NB4 (cell line): Measurements from ENCODE around the gene PHB1.

ENCODE experiments used
- DNase-seq: peaks from one replicate; pipeline ENCODE4 v3.0.0; 2010; ENCODE audit warnings: low read depth
- H3K4me3 ChIP-seq: one replicate; pipeline ENCODE4 v1.5.1; 2011; ENCODE audit warnings: mild to moderate bottlenecking, low read depth, low read length, moderate library complexity
- MYC ChIP-seq: IDR thresholded peaks from 2 replicates; pipeline ENCODE4 v1.6.1; 2011; ENCODE audit warnings: low read depth, low read length
- POLR2A ChIP-seq: IDR thresholded peaks from 2 replicates; pipeline ENCODE4 v1.6.1; 2011; ENCODE audit warnings: mild to moderate bottlenecking; ENCODE audit not compliant: insufficient read length; ENCODE audit errors: extremely low read depth
- TF ChIP-seq, protein P1 (sequence below): IDR thresholded peaks from one replicate; pipeline ENCODE4 v1.5.1; 2012; ENCODE audit warnings: low read depth, low read length
- TF ChIP-seq, protein P2 (sequence below): IDR thresholded peaks from 2 replicates; pipeline ENCODE4 v1.6.1; 2011; ENCODE audit warnings: low read depth, low read length

The PHB1 gene

DNA sequence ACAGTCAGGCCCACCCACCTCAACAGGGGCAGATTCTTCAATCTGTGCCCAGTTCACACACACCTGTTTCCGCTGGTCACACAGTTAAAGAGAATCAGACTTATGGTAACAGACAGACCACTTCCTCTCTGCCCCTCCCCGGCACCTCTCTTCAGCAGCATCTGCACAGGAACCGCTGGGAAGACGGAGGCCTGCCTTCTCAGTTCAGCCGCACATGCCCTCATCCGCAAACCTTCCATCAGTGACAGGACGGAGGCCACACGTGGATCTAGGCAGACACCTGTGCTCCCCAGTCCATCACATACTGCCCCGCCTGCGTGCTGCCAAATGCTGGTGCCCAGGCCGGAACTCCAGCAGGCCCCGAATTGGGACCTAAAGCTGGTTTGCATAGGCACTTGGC, 10.3 kb downstream of the PHB1 start:
- DNase-seq, result no peak
- TF ChIP-seq, protein P1, sequence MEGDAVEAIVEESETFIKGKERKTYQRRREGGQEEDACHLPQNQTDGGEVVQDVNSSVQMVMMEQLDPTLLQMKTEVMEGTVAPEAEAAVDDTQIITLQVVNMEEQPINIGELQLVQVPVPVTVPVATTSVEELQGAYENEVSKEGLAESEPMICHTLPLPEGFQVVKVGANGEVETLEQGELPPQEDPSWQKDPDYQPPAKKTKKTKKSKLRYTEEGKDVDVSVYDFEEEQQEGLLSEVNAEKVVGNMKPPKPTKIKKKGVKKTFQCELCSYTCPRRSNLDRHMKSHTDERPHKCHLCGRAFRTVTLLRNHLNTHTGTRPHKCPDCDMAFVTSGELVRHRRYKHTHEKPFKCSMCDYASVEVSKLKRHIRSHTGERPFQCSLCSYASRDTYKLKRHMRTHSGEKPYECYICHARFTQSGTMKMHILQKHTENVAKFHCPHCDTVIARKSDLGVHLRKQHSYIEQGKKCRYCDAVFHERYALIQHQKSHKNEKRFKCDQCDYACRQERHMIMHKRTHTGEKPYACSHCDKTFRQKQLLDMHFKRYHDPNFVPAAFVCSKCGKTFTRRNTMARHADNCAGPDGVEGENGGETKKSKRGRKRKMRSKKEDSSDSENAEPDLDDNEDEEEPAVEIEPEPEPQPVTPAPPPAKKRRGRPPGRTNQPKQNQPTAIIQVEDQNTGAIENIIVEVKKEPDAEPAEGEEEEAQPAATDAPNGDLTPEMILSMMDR, result no peak
- TF ChIP-seq MYC, result no peak
- TF ChIP-seq, protein P2, sequence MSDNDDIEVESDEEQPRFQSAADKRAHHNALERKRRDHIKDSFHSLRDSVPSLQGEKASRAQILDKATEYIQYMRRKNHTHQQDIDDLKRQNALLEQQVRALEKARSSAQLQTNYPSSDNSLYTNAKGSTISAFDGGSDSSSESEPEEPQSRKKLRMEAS, result no peak
- TF ChIP-seq POLR2A, result no peak
- H3K4me3 ChIP-seq, result no peak overlapping the region

DNA sequence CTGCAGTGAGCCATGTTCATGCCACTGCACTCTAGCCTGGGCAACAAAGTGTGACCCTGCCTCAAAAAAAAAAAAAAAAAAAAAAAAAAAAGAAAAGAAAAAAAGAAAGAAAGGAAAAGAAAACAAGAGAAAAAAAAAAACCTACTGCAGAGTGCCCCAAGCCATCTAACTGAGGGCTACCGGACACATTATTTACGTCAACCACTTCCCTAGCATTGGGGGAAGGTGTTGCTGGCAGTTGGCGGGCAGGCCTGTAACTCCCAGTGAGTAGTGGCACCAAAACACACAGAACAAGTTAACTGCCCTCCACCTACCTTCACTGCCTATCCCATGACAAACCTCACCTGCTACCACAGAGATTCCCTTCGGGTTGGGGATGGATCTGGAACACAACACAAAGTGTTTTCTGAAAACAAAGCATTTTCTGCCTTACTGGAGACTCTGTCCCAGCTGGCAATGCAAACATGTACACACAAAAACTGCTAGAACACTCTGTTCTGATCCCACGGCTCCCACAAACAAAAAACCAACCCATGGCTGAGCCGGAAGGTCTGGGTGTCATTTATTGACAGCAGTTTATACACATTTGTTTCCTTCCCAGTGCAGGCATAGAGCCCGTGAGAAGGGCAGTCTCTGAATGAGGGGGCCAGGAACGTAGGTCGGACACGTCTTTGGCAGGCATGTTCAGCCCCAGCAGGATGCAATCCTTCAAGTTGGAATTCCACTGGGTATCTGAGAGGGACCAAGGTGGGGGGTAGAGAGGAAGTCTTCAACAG, 11.0 kb downstream of the PHB1 start:
- H3K4me3 ChIP-seq, result no peak overlapping the region
- DNase-seq, result no peak
- TF ChIP-seq, protein P2, result no peak
- no peak for TF ChIP-seq POLR2A
- TF ChIP-seq, protein P1, result no peak
- no peak for TF ChIP-seq MYC

DNA sequence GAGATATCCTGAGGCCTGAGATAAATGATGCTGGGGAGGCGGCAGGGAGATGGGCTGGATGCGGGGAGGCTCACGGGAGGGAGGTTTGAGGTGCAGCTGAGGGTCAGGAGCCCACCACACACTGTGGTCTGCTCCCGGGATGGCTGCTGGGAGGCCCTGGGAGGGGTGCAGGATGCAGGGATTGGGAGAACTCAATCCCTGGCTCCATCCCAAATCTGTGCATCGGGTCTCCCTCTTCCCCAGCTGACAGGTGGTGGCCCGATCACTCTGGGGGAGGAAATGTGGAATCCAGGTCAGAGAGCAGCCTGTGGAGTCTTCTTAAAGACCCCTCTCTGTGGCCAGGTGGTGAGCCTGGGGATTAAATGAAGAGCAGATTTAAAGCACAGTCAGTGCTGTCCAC, 12.0 kb downstream of the PHB1 start:
- no peak for DNase-seq
- H3K4me3 ChIP-seq, result no peak overlapping the region
- TF ChIP-seq, protein P2, result no peak
- TF ChIP-seq POLR2A (no peak), MYC (no peak)
- TF ChIP-seq, protein P1, result no peak

DNA sequence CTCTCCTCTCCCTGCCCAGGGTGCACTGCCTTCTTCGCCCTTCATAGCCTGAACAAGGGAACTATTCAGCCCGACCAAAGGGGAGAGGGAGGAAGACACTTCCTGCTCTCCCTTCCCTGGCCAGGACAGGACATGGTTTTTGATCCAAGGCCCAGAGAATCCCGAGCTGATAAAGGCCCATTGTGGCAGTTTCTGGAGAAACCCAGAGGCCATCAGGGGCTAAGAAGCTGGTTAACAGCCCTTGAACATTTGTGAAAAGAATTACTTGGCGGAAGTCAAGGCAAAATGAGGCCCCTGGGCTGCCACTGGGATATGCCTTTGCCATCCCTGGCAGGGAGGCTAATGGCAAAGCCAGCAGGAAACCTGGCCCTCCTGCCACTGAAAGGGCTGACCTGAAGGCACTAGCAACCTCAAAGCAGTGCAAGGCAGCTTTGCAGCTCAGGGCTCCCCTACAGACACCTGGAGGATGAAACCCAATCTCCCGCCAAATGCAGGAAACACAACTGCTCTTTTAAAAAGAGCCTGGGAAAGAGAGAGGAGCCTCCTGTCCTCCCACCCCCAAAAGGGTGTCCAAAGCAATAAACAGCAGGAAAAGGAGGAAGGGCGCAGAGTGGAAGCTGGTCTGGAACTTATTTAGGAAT, 12.6 kb downstream of the PHB1 start:
- TF ChIP-seq, protein P1, result no peak
- TF ChIP-seq, protein P2, result no peak
- TF ChIP-seq POLR2A (no peak), MYC (no peak)
- no peak overlapping the region for H3K4me3 ChIP-seq
- no peak for DNase-seq

- no peak for DNase-seq
- TF ChIP-seq, protein P2, result no peak
- TF ChIP-seq MYC, result no peak
- TF ChIP-seq, protein P1, result no peak
- no peak for TF ChIP-seq POLR2A
- H3K4me3 ChIP-seq, result no peak overlapping the region
Measured at GRCh38 chr17:49399995-49400394, 14.7 kb downstream of the PHB1 start.
